NCI-H2196 (cell line): Measurements from ENCODE around the gene PAIP1.
A peak's percentile ranks its signal among the peaks of the same experiment; 100 is the strongest.
"Not testable (repeated sequence)": the region's sequence is repeated elsewhere in the genome, so short reads cannot be mapped to it uniquely, and the experiment has no call there.

ENCODE experiments used
- DNase-seq: peaks from one replicate; lab custom pipeline; 2025; ENCODE audit not compliant: unreplicated experiment; lab: John Stamatoyannopoulos, UW

PAIP1 gene

DNA sequence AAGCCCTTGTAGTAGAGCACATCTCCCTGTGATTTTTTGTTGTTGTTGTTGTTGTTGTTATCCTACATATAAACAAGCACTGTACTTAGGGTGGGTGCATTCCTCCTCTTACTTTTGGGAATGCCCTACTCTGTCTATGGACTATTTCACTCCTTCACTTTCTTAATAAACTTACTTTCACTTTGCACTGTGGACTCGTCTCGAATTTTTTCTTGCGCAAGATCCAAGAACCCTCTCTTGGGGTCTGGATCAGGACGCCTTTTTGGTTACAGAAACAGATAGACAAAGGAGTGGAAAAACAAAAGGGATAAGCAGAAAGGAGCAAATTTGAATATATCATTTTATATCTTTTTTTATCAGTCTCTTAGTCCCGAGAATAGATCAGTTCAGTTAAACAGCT, 14.4 kb upstream of the PAIP1 start:
- no peak for DNase-seq

DNA sequence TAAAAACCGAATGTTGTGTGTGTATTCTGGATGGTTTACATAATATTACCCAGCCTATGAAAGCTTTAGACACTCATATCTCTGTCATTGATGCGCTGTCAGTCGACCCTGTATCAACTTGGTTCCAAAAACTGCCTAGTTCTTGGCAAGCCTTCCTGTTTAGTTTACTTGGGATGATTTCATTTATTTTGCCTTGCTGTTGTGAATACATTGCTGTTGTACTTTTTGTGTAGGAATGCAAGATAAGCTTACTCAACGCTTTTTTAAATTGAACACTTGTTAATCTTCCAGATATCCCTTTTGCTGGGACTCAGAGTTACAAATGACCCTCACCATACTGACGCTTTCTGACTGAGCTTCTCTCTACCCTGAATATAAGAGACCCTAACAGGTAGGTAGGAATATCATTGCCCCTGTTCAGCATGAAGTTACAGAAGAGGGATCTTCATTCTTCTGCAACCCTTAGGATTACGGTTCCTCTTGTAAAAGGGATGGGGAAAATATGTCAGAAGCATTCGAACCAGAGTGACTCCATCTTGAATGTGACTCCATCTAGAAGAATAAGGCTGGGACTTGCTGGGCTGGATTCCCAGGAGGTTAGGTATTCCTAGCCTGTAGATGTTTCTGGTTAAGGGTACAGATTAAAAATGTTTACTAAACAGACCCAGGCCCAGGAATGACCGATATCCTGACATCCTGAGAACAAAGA, 13.7 kb upstream of the PAIP1 start:
- DNase-seq, result no peak

- no peak for DNase-seq
These were observed 12.4 kb upstream of the PAIP1 start for GRCh38 chr5:43569236-43569746.

GRCh38 chr5:43567967-43568366, 11.1 kb upstream of the PAIP1 start:
- no peak for DNase-seq

DNA sequence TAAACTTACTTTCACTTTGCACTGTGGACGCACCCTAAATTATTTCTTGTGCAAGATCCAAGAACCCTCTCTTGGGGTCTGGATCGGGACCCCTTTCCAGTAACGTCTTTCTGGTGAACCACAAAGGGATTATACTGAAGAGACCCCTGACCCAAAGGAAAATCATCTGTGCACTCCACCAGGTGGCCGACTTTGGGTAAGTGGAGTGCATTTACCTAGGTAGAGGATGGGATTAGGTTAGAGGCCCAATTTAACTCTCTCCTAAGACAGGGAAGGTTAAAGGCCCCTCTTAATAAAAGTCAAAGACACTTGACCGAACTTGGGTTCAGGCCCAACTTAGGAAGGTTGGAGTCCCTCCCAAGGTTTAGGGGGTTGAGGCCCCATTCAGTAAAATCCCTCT, 8.2 kb upstream of the PAIP1 start:
- no peak for DNase-seq

DNA sequence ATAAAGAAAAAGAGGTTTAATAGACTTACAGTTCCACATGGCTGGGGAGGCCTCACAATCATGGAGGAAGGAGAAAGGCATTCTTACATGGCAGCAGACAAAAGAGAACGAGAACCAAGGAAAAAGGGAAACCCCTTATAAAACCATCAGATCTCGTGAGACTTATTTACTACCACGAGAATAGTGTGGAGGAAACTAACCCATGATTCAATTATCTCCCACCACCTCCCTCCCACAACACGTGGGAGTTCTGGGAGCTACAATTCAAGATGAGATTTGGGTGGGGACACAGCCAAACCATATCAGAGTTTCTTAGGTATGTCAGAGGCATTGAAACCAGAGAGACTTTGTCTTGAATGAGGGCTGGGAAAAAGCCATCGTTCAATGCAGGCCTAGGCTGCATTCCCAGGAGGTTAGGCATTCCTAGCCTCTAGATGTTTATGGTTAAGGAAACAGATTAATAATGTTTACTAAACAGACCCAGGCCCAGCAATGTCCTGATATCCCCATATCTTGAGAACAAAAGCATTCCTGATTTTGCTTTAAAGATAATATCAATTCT, 7.5 kb upstream of the PAIP1 start:
- no peak for DNase-seq

DNA sequence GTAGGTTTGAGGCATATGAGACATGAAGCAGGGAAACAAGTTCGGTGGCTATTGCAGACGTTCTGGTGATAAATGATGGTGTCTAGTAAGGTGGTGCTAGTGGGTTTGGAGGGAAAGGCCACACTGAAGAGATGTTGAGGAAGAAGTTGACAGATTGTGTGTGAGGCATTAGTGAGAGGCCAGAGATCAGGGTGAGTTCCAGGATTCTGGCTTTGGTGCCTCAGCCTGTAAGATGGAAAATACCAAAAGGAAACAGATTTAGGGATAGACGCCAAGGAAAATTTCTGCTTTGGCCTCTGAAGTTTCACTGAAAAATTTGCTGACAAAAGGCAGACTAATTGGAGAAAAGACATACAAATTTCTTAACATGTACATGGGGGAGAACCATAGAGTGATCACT, 6.4 kb upstream of the PAIP1 start:
- DNase-seq, result no peak

DNA sequence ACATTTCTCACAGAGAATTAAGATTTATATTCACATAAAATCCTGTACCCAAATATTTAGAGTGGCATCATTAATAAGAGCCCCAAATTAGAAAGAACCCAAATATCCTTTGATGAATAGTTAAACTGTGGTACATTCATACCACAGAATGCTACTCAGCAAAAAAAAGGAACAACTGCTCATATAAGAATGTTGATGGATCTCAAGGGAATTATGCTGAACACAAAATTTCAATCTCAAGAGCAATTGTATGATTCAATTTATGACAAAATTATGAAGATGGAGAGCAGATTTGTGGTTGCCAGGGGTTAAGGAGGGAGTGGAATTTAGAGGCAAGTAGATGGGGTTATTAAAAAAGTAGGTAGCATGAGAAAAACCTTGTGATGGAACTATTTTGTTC, 4.5 kb upstream of the PAIP1 start:
- no peak for DNase-seq

DNA sequence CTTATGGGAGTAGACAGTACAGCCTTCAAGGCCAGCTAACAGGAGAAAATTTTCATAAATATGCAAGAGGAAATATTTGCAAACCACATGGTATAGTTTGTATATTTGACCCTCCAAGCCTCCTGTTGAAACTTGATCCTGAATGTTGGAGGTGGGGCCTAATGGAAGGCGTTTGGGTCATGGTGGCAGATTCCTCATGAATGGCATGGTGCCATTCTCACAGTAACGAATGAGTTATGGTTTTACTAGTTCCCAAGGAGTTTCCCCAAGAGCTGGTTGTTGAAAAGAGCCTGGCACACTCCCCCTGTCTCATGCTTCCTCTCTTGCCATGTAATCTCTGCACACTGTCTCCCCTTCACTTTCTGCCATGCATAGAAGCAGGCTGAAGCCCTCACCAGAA, 3.3 kb upstream of the PAIP1 start:
- DNase-seq, result no peak

- DNase-seq, result not testable (repeated sequence)
These were observed 345 bp downstream of the PAIP1 start for GRCh38 chr5:43556607-43556856.

- peak; percentile 32 for DNase-seq
These were observed 826 bp downstream of the PAIP1 start for GRCh38 chr5:43555895-43556606.

DNA sequence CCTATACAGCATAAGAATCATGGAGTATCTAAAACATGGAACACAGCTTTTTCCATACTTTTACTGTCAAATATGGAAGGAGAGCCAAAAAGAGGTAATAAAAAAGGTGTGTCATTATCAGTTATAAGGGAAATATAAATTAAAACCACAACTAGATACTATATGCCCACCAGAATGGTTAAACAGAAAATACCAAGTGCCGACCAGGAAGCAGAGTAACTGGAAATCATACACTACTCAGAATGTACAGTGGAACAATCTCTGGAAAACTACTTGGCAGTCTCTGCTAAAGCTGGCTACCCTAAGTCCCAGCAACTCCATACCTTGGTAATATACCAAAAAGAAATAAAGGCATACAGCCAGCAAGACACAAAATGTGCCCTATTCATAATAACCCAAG, 2.4 kb downstream of the PAIP1 start:
- no peak for DNase-seq

- no peak for DNase-seq
These were observed 3.5 kb downstream of the PAIP1 start for GRCh38 chr5:43553381-43553780.

- no peak for DNase-seq
These were observed 5.1 kb downstream of the PAIP1 start for GRCh38 chr5:43551731-43552130.

- DNase-seq, result not testable (repeated sequence)
These were observed 7.6 kb downstream of the PAIP1 start for GRCh38 chr5:43549272-43549671.

DNA sequence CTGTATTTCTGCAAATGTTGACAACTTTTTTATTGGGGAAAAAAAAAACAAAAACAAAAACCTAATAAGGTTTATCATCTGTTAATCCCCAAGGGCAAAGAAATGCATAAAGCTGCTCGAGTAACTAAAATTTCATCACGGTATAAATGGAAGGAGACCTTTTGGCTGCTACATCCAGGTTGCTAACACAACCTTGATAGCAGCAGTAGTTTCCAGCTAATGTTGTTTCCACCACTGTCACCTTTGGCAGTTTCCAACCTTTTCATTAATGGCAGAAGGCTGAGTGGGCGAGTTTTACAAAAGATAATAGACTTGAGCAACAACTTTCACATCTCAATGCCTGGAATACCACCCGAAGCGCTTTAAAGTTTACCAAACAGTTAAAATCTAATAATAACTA, 8.5 kb downstream of the PAIP1 start:
- no peak for DNase-seq

DNA sequence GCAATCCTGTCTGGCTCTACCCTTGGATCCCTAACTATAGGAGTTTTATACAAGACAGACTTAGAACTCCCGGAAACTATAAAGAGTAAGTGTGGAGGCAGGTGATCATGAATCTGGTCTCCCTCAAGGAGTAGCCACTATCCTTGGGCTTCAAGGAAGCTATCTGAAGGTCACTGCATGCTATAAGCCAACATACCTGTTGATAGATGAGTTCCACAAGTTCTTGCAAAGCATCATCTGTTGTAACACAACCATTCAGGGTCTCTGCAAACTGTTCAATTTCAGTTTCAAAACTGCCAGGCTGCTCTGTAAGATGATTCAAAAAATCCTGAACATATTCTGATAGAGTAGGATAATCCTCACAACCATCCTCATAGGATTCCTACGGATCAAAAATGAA, 9.3 kb downstream of the PAIP1 start:
- no peak for DNase-seq

- no peak for DNase-seq
These were observed 13.4 kb downstream of the PAIP1 start for GRCh38 chr5:43543434-43543833.

GRCh38 chr5:43540746-43541145, 16.1 kb downstream of the PAIP1 start:
- no peak for DNase-seq

GRCh38 chr5:43536972-43537371, 19.9 kb downstream of the PAIP1 start:
- no peak for DNase-seq

DNA sequence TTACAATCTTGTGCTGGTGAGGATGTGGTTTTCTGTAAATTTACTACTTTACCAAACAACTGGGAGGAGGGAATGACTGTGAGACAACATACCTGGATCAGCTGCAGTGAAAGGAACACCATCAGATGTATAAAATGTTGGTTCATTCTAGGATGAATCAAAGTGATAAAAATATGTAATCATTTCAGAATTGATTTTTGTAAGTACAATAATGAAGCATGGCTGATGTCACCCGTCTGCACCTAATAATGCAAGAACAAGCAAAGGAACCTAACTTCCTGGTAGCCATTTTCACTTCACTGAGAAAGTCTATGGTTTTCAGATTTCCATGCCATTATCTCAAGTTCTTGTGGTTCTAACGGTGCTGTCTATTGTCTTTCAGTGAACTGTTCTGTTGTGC, 23.2 kb downstream of the PAIP1 start:
- no peak for DNase-seq

DNA sequence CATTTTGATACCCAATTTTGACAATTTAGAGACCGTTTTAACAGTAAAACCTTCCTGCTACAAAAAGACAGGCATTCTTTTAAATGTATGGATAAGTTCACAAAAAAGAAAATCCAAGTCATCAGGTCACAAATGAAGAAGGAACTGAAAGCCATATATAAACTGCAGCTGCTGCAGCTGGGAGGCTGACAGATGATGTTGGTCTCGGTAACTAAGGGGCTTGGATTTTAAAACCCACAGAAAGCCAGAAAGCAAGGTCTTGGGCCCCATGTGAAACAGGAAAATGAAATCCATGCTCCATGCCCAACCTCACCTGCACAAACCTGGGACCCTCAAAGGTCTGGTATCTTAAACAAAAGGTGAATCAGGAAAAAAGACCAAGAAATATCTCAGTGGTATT, 26.2 kb downstream of the PAIP1 start:
- no peak for DNase-seq

DNA sequence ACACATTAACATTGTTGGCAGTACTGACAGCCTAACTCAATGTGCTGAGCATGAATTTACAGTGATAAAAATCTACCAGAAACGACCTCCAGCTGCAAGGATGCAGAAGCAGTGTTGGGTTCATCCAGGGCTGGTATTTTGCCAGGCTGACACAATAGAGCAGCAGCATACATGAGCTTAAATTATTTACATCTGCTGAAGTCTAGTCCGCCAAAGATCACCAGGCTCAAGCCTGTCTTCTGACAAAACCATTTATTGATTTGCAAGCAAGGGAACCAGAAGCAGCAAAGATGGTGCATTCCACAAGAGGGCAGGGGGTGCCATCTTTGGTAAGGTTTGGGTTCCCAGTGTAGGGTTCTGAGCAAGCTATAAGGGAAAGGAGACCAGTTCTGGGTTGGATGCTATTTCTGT, 33.2 kb downstream of the PAIP1 start:
- no peak for DNase-seq
